Stimulated activated CD4-positive, alpha-beta T cell treated with anti-CD3 and anti-CD28 coated beads, Interleukin-12 subunit alpha, Interleukin-12 subunit beta, amount 100 ng/mL, for 24 hours (primary cell): ENCODE results near the gene SPATA2L.

Experiments
- DNase-seq, 2 experiments: peaks; one replicate each; pipeline ENCODE4 v3.0.0-alpha.2; 2020; ENCODE audit warnings: low read depth in 2 of 2

Gene SPATA2L

GRCh38 chr16:89727406-89728120 is 26.1 kb upstream of the SPATA2L start:
- DNase-seq = no peak

GRCh38 chr16:89723279-89724250 is 22.1 kb upstream of the SPATA2L start:
- peak in 1 of 2 experiments; percentile 58 for DNase-seq

DNA sequence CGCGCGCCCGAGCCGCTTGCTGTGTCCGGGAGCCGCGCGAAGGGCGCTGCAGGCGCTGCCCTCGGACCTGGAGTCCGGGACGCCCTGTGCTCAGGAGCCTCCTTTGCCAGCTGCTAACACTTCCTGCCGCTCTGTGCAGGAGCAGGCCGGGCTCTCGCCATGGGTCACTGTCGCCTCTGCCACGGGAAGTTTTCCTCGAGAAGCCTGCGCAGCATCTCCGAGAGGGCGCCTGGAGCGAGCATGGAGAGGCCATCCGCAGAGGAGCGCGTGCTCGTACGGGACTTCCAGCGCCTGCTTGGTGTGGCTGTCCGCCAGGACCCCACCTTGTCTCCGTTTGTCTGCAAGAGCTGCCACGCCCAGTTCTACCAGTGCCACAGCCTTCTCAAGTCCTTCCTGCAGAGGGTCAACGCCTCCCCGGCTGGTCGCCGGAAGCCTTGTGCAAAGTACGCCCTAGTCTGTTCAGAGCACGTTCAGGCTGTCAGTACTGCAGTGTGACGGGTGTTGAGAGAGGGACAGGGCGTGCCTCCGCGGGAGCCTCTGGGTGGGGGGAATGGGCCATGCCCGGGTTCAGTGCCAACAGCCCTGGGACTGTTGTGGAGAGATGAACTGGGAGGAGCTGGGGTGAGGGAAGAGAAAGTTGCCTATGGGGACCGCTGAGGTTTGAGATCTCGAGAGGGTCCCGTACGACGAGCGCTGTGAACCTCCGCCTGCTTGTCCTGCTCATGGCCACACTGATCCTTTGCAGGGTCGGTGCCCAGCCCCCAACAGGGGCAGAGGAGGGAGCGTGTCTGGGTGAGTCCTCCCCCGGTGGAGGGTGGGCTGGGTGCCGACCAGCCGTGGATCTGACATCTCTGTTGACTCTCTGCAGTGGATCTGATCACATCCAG is 21.1 kb upstream of the SPATA2L start:
- peak in 1 of 2 experiments; percentile 55 for DNase-seq

DNA sequence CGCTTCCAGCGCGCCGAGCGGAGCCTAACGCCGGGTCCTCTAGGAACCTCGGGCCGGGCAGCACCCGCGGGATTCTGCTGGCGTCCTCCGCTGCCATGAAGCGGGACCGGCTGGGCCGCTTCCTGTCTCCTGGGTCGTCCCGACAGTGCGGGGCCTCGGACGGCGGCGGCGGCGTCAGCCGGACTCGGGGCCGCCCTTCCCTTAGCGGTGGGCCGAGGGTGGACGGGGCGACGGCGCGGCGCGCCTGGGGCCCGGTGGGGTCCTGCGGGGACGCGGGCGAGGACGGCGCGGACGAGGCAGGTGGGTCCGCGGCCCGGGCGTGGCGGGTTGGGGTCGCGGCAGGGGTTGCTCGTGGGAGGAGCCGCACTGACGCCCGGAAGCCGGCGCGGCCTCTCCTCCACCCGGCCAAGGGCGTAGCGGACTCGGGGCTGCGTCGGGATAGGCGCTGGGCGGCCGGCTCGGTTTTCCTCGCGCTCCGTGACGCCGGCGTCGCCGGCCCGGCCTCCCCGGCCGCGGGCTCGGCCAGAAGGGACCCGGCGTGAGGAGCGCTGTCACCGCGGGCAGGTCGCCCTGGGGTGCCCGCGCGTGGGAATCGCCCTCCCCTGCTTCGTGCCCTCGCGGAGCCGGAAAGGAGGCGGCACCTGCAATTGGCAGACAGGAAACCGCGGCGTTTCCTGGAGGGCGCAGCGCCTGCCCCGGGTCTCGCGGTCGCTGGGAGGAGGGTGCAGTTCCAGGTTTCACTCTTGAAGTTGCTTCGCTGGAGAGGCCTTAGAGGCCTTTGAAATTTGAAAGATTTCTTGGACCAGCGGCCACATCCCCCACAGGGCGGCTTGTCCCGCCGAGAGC is 20.3 kb upstream of the SPATA2L start:
- DNase-seq = peak; percentile 68 to 72

GRCh38 chr16:89720813-89721545 is 19.5 kb upstream of the SPATA2L start, which contains the start of the genes VPS9D1 and ZNF276:
VPS9D1 (minus strand) TSS chr16:89720898; CDS start chr16:89720861, 37 bp downstream.
ZNF276 (plus strand) TSS chr16:89721537; CDS start chr16:89721641, 104 bp downstream.
- DNase-seq = peak; percentile 69 to 79

GRCh38 chr16:89720551-89720812 is 19.0 kb upstream of the SPATA2L start:
- no peak for DNase-seq

DNA sequence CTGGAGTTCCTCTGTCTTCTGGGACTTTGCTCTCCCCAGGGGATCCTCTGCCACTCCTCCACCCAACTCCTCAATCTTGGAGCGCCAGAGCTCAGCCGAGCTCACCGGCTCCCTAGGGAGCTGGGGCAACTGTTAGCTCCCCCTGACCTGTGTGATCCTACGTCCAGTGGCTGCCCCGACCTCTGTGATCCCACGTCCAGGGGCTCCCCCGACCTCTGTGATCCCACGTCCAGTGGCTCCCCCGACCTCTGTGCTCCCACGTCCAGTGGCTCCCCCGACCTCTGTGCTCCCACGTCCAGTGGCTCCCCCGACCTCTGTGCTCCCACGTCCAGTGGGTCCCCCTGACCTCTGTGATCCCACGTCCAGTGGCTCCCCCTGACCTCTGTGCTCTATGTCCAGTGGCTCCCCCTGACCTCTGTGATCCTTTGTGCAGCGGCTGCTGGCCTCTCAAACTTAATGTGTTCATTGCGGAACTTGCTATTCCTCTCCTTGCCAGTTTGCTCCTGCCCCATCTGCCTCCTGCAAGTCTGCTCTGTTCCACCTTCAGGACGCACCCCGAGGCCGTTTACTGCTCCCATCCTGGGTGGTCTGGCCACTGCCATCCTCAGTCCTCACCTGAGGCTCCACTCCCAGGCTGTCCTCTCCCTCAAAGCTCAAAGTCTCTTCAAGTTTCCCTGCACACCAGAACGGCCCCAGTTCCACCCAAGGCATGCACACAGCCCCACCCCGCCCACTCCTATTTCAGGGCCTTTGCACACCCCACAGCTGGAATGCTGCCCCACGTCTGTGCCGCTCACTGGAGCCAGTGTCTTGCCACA is 16.4 kb upstream of the SPATA2L start:
- no peak for DNase-seq

DNA sequence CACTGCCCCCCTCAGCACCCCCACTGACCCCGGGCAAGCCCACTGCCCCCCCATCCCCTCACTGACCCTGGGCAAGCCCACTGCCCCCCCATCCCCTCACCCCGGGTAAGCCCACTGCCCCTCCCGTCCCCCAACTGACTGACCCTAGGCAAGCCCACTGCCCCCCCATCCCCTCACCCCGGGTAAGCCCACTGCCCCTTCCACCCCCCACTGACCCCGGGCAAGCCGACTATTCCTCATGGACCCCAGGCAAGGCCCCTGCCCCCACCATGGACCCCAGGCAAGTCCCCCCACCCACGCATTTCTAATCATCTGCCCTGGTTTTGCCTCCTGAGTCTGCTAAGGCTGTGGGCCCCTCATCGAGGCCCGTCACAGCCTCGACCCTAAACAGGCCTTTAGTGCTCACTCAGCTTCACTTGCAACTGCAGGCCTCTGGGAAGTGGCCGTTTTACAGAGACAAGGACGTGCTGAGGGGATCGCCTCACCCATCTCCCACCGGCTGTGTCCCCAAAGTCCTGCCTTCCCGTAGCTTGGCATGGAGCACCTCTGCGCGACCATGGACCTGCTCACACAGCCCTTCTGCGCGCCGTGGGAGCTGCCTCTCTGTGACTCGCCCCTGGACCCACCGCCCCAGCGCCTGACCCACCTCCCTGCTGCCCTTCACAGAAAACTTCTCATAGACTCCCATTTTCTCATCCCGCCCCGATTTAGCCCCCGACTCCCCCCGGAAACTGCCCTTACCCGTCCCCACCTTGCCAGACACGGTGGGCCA is 15.6 kb upstream of the SPATA2L start:
- no peak for DNase-seq

DNA sequence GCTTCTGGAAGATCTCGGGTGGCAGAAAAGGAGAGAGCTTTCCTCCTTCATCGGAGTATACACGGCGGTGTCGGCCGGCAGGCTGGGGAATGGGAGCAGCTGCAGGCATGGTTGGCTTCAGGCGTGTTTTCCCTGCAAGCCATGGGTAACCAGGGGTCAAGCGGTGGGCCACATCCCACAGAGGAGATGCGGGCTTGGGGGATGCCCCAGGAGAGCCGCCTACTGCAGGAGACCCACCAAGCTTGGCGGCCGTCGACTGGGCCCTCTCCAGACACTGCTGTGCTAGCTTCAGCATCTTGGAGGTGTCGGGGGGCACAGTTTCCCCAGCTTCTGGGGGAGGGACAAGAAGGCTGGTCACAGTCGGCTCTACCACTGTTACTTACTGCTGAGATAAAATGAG is 15.0 kb upstream of the SPATA2L start:
- DNase-seq = no peak

DNA sequence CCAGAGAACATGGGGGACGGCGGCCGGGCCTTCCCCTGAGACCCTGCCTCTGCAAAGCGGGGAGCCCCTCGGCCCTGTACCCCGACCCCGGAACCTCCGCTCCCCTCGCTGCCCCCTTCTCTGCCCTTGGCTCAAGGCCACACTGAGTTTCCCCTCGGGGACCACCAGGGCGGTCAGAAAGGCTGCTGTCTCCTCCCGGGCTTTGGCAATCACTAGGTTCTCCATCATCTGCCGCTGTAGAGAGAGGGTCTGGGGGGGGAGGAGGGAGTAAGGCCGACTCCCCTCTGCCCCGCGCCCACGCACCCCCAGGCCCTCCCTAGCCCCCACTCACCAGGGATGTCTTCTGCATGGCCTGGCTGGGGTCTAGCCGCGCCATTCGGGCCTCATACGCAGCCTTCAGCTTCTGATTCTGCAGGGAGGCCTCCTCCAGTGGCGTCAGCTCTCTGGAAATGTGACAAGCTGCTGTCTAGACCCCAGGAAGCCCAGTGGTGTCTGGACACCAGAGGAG is 10.8 kb upstream of the SPATA2L start:
- DNase-seq = no peak

- peak in 1 of 2 experiments; percentile 67 for DNase-seq
Observed at GRCh38 chr16:89711601-89712273, 10.2 kb upstream of the SPATA2L start.

DNA sequence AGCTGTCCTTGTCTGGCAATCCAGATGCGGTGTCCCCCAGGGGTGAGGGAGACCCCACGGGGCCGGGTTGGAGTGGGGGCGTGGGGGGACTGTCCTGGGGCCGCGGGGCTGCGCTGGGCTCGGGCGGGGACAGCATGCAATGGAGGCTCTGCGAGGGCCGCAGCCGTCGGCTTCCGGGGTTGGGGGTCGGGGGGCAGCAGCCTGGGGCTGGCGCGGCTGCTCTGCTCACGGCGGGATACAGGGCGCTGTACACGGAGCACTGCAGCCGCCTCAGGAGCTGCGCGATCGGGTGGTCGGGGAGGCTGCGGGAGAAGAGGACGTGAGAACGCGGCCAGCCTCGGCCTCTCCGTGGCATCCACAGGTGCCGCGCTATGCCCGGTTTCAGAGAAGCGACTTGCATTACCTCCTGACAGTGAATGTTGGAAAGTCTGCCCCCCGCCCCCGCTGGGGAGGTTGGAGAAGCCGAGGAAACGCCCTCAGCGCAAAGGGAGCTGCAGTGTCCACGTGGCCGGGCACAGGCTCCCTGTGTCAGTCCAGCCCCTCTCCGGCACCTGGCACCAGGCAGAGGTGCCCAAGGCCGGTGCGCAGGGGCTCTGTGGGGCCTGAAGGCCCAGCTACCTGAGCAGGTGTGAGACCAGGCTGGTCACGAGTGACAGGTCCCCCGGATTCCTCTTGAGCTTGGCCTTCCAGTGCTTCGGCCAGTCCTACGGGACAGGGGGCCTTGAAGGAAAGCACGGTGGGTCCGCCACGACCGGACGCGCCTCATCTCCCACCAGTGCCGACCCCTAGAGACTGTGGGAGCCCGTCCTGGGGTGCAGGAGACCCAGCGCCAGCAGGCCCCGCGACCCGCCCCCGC is 9.4 kb upstream of the SPATA2L start:
- no peak for DNase-seq

DNA sequence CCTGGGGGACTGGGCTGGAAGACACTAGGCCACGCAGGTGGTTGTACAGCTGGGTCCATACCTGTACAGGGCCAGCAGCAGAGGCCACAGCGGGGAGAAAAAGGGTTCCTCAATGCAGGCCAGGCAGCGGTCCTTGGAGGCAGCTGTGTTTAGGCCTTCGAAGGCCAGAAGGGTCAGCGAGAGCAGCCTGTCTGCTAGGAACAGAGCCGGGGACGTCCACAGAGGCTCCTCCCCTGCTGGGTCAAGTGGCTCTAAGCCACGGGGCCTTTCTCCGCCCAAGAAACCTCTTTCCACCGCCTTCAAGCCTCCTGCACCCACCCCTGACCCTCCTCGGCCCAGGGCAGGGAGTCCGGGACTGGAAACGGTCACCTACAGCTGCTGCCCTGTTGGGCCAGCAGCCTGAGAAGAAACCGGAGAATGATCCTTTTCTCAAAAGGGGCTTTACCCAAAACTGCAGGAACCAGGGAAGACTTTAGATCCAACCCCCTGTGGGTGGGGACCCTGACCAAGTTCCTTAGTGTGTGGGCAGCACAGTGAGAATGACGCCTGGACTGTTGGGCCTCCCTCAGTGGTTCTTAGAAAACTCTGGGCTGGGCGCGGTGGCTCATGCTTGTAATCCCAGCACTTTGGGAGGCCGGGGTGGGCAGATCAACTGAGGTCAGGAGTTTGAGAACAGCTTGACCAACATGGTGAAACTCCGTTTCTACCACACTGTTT is 8.4 kb upstream of the SPATA2L start:
- DNase-seq = no peak

GRCh38 chr16:89709166-89709565 is 7.7 kb upstream of the SPATA2L start:
- DNase-seq = no peak

GRCh38 chr16:89708481-89708931 is 7.0 kb upstream of the SPATA2L start:
- no peak for DNase-seq

DNA sequence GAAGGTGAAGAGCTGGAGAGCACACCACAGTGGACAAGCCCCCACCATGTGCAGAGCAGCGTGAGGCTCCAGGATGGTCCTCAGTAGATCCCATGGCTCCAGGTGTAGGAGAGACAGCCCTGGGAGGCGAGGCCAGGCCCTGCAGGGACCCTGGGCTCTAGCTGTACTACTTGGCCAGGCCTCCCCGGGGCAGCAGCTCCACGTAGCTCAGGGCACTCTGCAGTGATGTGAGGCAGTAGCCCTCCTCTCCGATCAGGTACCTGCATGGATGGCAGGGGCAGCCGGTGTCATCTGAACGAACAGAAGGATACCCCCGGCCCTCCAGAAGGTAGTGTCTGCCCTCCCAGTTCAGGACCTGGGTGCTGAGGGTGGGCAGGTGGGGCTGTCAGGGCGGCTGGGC is 6.2 kb upstream of the SPATA2L start:
- DNase-seq = no peak
